GM21528 (cell line): Measurements from ENCODE around the gene LGALS7.

ENCODE experiments used
- ATAC-seq: cut with Tn5 transposase; IDR thresholded peaks from one replicate; pipeline ENCODE4 v1.9.1; 2021; ENCODE audit warnings: mild to moderate bottlenecking, moderate library complexity; ENCODE audit not compliant: unreplicated experiment, low FRiP score

Gene LGALS7

GRCh38 chr19:38728752-38729541 is 44.4 kb downstream of the LGALS7 start:
- no peak for ATAC-seq

GRCh38 chr19:38727868-38728660 is 45.3 kb downstream of the LGALS7 start:
- no peak for ATAC-seq

- no peak for ATAC-seq
Observed at GRCh38 chr19:38727306-38727867, 45.9 kb downstream of the LGALS7 start.

- no peak for ATAC-seq
Observed at GRCh38 chr19:38726761-38727301, 46.5 kb downstream of the LGALS7 start.

- no peak for ATAC-seq
Observed at GRCh38 chr19:38726284-38726673, 47.0 kb downstream of the LGALS7 start.

- ATAC-seq, result no peak
Observed at GRCh38 chr19:38725469-38726283, 47.6 kb downstream of the LGALS7 start.

- ATAC-seq, result no peak
Observed at GRCh38 chr19:38723990-38724854, 49.1 kb downstream of the LGALS7 start.

- no peak for ATAC-seq
Observed at GRCh38 chr19:38723606-38723965, 49.7 kb downstream of the LGALS7 start.

- ATAC-seq, result no peak
Observed at GRCh38 chr19:38722947-38723605, 50.2 kb downstream of the LGALS7 start.

- no peak for ATAC-seq
Observed at GRCh38 chr19:38721979-38722773, 51.1 kb downstream of the LGALS7 start.

- no peak for ATAC-seq
Observed at GRCh38 chr19:38721496-38721895, 51.8 kb downstream of the LGALS7 start.
